Astrocyte of the cerebellum (primary cell): ENCODE results near the gene ACTG2.

Source experiments
- DNase-seq: peaks from one replicate; pipeline ENCODE4 v3.0.0-alpha.2; 2011; ENCODE audit warnings: low read depth
- H3K4me3 ChIP-seq: 2 replicates; pipeline ENCODE4 v1.5.1; 2011; ENCODE audit warnings: mild to moderate bottlenecking, low read depth, low read length, moderate library complexity
- in situ Hi-C: cut with HindIII; loops from 2 replicates; pipeline ENCODE4 v1.10.0; 2017; ENCODE audit warnings: low sequenced_read_pairs
- TF ChIP-seq, protein P1 (sequence below): IDR thresholded peaks from 2 replicates; pipeline ENCODE4 v1.5.1; 2012; ENCODE audit warnings: low read length, low read depth, moderate library complexity, mild to moderate bottlenecking; ENCODE audit errors: missing control alignments

The ACTG2 gene

DNA sequence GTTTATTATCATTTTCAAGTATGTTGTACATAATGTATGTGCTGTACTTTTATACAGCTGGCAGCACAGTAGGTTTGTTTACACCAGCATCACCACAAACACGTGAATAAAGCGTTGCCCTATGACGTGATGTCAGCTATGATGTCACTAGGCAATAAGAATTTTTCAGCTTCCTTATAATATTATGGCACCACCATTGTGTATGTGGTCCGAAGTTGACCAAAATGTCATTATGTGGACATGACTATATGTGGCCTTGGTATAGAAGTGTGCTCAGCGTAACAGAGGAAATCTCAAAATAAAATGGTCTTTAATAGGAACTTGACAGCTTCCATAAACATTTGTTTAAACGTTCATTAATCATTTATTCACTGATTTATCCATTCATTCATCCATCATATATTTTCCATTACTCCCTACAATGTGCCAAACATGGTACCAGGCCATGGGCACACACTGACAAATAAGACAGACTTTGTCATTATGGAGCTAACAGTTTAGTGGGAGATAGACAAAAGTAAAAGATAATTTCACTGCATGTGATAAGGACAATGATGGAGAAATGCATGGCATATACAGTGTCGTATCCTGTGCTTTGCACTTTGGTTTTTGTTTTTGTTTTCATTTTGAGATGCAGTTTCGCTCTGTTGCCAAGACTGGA lies 18.9 kb downstream of the ACTG2 start:
- TF ChIP-seq, protein P1, sequence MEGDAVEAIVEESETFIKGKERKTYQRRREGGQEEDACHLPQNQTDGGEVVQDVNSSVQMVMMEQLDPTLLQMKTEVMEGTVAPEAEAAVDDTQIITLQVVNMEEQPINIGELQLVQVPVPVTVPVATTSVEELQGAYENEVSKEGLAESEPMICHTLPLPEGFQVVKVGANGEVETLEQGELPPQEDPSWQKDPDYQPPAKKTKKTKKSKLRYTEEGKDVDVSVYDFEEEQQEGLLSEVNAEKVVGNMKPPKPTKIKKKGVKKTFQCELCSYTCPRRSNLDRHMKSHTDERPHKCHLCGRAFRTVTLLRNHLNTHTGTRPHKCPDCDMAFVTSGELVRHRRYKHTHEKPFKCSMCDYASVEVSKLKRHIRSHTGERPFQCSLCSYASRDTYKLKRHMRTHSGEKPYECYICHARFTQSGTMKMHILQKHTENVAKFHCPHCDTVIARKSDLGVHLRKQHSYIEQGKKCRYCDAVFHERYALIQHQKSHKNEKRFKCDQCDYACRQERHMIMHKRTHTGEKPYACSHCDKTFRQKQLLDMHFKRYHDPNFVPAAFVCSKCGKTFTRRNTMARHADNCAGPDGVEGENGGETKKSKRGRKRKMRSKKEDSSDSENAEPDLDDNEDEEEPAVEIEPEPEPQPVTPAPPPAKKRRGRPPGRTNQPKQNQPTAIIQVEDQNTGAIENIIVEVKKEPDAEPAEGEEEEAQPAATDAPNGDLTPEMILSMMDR, result no peak
- H3K4me3 ChIP-seq, result no peak overlapping the region
- DNase-seq, result no peak
- in situ Hi-C loops, result no loop called here

DNA sequence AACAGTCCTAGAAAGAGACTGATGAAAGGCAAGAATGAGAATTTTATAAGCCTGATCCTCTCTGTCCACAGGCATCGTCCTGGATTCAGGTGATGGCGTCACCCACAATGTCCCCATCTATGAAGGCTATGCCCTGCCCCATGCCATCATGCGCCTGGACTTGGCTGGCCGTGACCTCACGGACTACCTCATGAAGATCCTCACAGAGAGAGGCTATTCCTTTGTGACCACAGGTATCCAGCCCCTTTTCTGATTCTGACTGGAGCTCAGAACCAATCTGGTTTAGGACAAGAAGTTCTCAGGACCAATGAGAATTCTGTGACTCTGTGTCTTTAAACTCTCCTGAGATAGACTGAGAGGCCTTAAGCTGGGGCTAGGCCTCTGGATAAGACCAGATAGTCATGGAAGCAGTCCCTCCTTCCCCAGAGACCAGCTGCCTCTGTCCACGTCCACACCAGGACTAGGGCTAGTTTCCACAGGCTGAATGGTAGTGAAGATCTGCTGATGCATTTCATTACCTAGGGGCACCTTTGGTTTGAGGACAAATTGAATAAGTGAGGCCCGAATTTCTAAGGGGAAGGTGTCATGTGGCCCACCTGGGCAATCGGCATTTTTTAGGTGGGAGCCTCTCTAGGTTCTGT lies 20.7 kb downstream of the ACTG2 start:
- no peak overlapping the region for H3K4me3 ChIP-seq
- in situ Hi-C loops, result no loop called here
- DNase-seq, result no peak
- TF ChIP-seq, protein P1, result no peak

DNA sequence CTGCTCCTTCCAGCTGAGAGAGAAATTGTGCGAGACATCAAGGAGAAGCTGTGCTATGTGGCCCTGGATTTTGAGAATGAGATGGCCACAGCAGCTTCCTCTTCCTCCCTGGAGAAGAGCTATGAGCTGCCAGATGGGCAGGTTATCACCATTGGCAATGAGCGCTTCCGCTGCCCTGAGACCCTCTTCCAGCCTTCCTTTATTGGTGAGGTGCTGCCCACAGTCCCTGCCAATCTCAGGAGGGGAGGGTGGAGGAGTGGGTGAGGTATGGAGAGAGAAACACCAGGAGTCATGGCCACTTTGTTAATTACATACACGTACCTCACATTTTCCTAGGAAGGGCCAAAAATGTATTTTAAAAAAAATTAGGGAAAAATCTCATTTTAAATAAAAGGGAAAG lies 21.9 kb downstream of the ACTG2 start:
- H3K4me3 ChIP-seq, result no peak overlapping the region
- in situ Hi-C loops, result no loop called here

DNA sequence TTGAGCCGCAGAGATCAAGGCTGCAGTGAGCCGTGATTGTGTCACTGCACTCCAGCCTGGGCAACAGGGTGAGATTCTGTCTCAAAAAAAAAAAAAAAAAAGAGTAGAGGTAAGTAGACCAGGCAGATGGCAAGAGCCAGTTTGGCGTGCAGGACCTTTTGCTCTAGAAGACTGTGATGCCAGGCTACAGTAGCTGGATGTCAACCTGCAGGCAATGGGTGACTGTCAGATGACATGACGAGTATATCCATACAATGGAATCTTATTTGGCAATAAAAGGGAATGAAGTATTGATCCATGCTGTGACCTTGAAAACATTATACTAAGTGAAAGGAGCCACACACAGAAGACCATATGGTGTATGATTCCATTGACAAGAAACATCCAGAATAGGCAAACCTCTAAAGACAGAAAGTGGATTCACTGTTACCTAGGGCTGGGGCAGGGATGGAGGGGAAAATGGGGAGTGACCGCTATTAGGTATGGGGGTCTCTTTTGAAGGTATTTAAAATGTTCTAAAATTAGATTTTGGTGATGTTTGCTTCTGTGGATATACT lies 22.7 kb downstream of the ACTG2 start:
- H3K4me3 ChIP-seq, result no peak overlapping the region
- in situ Hi-C loops, result no loop called here
- TF ChIP-seq, protein P1, result no peak
- no peak for DNase-seq

More for the DNA sequence above, 21.9 kb downstream of the ACTG2 start:
- TF ChIP-seq, protein P1, result no peak
- no peak for DNase-seq

DNA sequence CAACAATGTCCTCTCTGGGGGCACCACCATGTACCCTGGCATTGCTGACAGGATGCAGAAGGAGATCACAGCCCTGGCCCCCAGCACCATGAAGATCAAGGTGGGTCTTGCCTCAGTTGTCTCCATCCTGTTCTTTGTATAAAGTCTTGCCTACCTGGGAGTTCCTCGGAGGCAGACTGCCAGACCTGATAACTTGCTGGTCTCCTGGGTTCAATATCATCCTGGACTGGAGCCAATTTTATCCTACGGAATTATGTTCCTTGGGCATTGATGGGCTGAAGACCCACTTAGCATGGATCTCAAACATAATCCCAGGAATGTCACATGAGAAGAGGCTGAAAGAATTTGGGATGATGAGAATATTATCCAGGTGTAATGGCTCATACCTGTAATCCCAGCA lies 23.9 kb downstream of the ACTG2 start:
- in situ Hi-C loops, result no loop called here
- H3K4me3 ChIP-seq, result no peak overlapping the region
- no peak for DNase-seq
- TF ChIP-seq, protein P1, result no peak

DNA sequence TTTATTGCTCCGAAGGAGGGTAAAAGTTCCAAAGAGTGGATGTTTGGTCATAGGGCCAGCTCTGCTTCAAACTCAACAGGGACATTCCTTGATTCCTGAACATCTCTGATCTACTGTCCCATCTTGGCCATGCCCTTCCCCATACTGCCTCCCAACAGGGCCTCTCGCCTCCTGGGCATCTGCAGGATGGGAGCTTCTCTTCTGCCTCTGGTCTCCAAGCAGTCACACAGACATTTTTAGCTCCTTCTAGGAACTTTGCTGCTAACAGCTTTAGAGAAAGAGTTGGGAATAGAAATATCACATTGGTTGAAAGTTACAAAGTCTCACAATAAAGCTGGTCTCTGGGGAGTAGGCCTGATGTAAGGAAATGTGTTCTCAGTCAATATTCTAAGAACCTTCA lies 24.5 kb downstream of the ACTG2 start:
- TF ChIP-seq, protein P1, result no peak
- in situ Hi-C loops, result no loop called here
- H3K4me3 ChIP-seq, result no peak overlapping the region
- no peak for DNase-seq
